Esophagus mucosa (tissue), 1 donor: ENCODE results near the gene PODN. TPM values are rescaled to one million over a fixed set of nuclear protein-coding genes. Genes with fewer than 3 reads are reported as not detected.

ENCODE experiments used
- ATAC-seq: fragments of 200-7000 bp; cut with Tn5 transposase; one replicate; pipeline ENCODE4 v1.9.1; 2020
- total RNA-seq: library from RNA; stranded (reverse); gene quantifications from one replicate; pipeline ENCODE4 v1.2.4, GENCODE V29; 2023
- donor health status: DM: yes; HTN: yes; CAD: no.

PODN gene
- total RNA-seq, 1 donor from 2014 or later = 2.6 TPM

DNA sequence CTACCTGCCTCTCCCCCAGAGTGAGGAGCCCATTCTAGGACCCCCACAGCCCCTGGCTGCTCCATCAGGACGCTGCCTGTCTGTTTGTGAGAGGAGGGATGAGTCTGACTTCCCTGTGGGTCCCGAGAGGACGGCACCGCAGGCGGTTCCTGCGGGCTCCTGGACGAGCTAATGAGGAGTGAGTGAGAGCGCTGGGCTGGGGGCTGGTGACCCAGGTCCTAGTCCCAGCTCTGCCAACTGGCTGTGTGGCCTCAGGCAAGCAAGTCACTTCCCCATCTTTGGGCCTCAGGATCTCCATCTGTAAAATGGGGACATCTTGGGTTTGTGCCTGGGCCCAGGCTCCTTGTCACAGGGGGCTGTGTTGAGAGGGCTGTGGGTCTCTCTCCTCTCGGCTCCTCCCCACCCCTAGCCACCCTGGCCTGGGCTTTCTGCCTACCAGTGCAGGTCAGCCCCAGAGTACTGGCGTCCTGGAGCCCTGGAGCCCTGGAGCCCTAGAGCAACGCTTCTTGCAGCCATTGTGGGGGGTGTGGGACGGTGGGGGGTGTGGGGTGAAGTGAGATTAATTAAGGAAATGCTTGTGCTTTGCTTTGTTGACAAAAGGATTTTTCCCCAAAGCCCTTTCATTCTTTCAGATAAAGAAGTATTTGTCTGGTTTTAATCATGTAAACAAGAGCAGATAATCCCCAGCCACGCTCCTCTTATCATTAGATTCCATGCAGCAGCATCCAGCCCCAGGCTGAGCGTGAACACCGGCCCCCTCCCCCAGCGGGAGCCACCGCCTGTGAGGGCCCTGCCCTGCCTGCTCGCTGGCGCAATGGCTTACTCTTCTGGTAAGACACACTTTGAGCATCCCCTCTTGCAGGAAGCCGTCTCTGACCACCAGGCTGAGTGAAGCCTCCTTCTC, 53.6 kb downstream of the PODN start:
- ATAC-seq = no peak

GRCh38 chr1:53116307-53116810, 54.3 kb downstream of the PODN start:
- ATAC-seq = no peak

DNA sequence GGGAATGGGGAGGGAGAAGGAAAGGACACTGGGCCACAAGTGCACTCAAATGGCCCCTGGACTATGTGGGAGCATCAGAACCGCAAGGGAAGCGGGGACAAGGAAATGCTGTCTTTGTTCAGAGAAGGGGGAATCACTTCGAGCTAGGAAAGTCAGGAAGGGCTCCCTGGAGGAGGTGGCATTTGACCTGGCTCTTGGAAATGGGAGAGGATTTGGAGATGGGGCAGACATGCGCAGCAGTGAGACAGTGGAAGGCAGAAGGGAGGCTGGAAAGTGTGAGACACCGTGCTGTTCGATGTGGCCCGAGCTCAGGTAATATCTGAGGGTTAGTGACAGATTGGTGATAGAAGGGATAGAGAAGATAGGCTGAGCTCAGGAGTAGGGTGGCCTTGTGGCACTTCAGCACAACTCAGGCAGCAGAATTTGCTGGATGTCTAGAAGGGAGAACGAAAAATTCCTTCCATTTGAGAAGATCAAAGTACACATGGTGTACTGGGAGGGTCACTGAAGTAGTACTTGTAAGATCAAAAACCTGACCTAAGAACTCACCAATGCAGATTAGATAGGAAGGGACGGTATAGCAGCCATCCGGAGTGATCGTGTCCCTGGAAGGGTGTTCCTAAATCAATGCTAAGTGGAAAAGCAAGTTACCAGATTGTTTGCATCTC, 55.1 kb downstream of the PODN start:
- no peak for ATAC-seq

DNA sequence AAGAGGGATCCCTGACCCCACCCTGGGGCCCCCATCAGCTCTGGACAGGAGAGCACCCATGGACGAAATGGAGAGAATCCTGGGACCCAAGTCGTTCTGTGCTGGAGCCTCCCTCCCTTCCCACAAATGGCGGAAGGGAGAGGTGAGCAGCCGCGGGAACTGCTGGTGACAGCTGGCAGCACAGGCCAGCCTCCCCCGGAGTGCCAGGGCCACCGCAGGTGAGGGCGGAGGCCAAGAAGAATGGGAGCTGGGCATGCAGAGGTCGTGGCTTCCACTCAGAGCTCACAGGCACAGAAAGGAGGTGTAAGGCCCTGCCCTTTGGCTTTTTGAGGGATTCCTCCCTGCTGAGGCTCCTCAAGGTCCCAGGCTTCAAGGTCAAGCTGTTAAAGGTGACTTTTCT, 55.8 kb downstream of the PODN start:
- no peak for ATAC-seq

- no peak for ATAC-seq
Measured at GRCh38 chr1:53120659-53121058, 58.6 kb downstream of the PODN start.

- no peak for ATAC-seq
Measured at GRCh38 chr1:53121319-53122172, 59.5 kb downstream of the PODN start.

GRCh38 chr1:53122201-53122885, 60.3 kb downstream of the PODN start:
- no peak for ATAC-seq

- no peak for ATAC-seq
Measured at GRCh38 chr1:53122961-53123413, 61.0 kb downstream of the PODN start.

GRCh38 chr1:53123453-53124140, 61.6 kb downstream of the PODN start:
- ATAC-seq = no peak

DNA sequence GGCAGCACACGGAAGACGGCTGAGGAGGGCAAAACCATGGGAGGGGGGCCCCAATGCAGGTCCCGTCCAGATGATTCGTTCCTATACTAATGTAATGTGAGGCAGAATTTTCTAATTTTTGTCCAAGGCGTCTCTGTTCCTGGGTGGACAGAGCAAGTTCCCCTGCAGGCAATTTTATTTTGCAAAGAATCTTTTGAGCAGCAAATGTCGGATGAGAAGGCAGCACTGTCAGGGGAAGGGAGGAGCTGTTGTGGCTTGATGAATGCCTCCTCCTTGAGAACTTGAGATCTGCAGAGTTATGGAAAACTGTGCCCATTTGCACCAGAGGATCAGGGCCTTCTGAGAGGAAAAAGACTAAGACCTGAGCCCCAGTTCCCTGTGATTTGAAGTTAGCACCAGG, 63.1 kb downstream of the PODN start:
- no peak for ATAC-seq

DNA sequence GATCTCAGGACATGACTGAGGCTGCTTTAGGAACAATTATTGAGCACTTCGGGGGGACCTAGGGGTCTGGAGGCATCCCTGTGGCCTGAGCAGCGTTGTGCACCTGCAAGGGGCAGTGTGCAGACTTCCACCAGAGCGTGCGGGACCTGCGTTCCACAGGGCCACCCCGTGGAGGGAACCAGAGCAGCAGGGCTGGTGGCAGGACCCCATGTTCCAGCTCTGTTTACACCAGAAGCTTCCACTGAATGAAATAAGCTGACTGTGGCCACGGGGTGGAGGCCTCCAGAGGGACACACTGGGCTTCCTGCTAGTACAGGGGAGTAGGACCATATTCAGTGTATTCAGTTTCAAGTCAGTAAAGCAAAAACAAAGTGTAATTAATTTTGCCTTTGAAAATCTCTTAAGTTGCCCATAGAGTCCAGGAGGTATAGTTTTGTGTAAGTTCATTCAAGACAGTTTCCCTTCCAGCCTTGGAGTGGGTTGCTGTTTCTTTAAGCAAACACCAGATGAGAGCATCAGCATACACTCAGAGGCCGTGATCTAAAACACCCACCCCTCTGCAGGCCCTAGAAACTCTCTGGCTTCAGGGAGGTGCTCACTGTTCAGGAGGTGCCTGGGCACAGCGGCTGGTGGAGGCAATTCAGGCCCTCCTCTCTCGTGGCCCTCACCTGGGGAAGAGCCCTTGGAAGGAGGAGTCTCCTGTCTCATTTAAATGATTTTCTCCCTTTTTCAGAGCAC, 63.8 kb downstream of the PODN start:
- ATAC-seq = no peak

- ATAC-seq = no peak
Measured at GRCh38 chr1:53126495-53126894, 64.5 kb downstream of the PODN start.

DNA sequence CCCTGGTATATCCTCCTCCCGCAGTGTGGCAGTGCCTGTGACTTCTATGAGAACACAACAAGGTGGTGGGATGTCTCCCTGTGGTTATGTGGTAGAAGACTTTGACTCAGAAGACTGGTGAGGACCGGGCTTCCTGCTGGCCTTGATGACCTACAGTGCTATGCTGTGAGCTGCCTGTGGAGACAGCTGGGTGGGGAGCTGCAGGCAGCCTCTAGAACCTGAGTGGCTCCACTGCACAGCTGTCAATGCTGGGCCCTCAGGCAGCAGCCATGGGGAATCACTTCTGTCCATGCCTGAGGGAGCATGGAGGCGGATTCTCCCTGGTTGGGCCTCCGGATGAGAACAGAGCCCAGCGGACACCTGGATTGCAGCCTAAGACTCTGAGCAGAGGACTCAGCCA, 65.5 kb downstream of the PODN start:
- no peak for ATAC-seq

DNA sequence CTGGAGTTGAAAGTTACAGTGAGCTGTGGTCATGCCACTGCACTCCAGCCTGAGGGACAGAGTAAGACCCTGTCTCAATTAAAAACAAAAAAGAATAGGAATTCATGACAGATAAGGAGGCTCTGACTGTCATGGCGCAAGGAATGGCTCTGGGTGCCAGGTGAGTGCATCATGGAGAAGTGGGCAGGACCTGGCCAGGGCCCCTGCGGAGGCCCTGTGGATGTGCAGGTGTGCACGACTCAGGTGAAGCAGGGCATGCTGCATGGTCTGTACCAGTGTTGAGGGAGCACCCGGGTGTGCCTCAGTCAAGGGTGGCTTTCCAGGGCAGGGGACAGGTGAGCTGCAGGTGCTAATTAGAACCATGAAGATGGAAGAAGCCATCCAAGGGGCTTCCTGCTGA, 66.4 kb downstream of the PODN start:
- ATAC-seq = no peak

DNA sequence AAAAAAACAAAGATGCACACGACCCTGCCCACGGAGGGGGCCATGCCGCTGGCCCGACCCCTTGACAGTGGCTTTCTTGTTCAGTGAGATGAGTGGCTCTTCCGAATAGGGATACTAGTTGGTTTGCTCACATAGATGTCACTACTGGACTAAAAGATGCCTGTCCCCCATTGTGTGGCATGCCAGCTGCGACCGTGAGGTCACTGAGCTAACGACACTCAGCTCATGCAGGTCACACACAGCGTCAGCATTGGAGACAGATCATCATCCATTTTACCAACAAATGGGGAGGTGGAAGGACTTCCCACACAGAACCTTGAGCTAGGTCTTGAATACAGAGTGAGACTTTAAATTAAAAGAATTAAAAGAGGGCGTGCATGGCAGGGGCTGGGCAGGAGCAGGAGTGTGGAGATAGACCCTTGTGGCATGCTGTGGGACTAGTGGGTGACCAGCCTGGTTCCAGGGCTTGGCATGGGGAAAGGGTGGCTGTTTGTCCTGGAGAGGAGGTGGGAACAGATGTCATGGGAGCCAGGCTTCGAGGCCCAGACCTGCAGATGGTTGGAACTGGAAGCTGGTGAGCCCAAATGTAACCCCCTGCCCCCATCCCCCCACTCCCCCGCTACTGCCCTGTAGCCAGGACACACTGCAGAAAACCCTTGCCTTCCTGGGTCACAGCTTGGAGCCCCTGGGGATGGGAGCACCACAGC, 68.0 kb downstream of the PODN start:
- no peak for ATAC-seq

DNA sequence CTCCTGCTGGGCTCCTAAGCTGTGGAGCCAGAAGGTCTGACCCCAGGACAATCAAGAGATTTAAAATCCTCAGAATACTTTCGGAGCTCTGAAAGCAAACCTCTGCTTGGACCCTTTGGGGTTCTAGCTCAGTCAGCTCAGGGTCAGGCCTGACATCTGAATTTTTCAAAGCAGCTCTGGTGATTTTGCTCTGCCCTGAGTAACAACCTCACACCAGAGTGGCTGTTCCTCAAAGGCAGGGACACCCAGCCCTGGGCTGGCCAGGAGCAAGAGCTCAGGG, 68.5 kb downstream of the PODN start:
- no peak for ATAC-seq

- no peak for ATAC-seq
Measured at GRCh38 chr1:53130878-53131589, 69.0 kb downstream of the PODN start.

DNA sequence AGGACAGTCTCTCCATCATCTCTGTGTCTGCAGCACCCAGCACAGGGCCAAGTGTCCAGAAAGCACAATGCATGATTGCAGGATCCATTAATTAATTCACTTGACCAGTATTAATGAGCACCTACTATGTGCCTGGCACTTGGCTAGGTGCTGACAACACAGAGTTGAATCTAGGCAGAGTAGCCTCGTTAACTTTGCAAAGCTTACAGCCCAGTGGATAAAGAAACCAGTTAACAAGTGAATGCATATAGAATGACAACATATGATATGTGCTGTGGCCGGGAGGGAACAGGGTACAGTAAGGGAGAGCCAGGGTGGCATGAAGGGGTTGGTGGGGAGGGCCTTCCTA, 69.6 kb downstream of the PODN start:
- no peak for ATAC-seq

DNA sequence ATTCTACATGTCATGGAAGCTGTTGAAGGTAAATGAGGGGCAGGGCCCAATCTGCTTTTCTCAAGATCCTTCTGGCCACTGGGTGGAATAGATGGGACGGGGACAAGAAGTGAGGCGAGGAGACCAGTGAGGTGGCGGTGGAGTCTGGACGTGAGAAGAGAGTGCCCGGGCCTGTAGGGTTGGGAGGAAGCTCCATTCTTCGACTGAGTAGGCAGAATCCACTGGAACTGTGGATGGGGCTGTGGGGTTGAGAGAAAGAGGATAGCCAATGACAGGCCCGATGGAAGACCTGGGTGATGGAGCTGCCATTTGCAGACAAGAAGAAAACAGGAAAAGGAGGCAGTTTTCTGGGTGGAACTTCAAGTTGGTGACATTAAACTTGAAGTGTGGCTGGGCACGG, 70.2 kb downstream of the PODN start:
- no peak for ATAC-seq
